Renal cortical epithelial cell (primary cell): ENCODE results near the gene DMAP1. TPM values are rescaled to one million over a fixed set of nuclear protein-coding genes. Genes with fewer than 3 reads are reported as not detected.

Source experiments
- DNase-seq: peaks from one replicate; pipeline ENCODE4 v3.0.0-alpha.2; 2011; ENCODE audit warnings: low read depth
- total RNA-seq: library from RNA; depleted of rRNA; stranded (reverse); fragments of >200 nt; gene quantifications from 2 replicates; pipeline ENCODE4 v1.2.3, GENCODE V29; 2014

The DMAP1 gene
- total RNA-seq, 1 donor from 2014 or later = 17.9 TPM

GRCh38 chr1:44228218-44228617, 14.9 kb downstream of the DMAP1 start:
- DNase-seq = no peak

GRCh38 chr1:44229435-44230167, 16.3 kb downstream of the DMAP1 start:
- DNase-seq = no peak

- DNase-seq = no peak
Observed at GRCh38 chr1:44230796-44231195, 17.5 kb downstream of the DMAP1 start.

- no peak for DNase-seq
Observed at GRCh38 chr1:44233593-44233992, 20.3 kb downstream of the DMAP1 start.

GRCh38 chr1:44235808-44236207, 22.5 kb downstream of the DMAP1 start:
- DNase-seq = no peak

GRCh38 chr1:44236490-44237272, 23.4 kb downstream of the DMAP1 start:
- no peak for DNase-seq

GRCh38 chr1:44237721-44238457, 24.6 kb downstream of the DMAP1 start:
- no peak for DNase-seq

GRCh38 chr1:44238660-44239059, 25.4 kb downstream of the DMAP1 start:
- DNase-seq = no peak

GRCh38 chr1:44239331-44239960, 26.2 kb downstream of the DMAP1 start:
- DNase-seq = no peak

- DNase-seq = peak; percentile 13
Observed at GRCh38 chr1:44239961-44240371, 26.7 kb downstream of the DMAP1 start.

- DNase-seq = no peak
Observed at GRCh38 chr1:44240802-44241671, 27.8 kb downstream of the DMAP1 start.

- no peak for DNase-seq
Observed at GRCh38 chr1:44242746-44243145, 29.5 kb downstream of the DMAP1 start.

- no peak for DNase-seq
Observed at GRCh38 chr1:44243782-44244495, 30.7 kb downstream of the DMAP1 start.

GRCh38 chr1:44244986-44245385, 31.7 kb downstream of the DMAP1 start:
- DNase-seq = no peak

GRCh38 chr1:44246806-44247205, 33.5 kb downstream of the DMAP1 start:
- DNase-seq = no peak

GRCh38 chr1:44249543-44249942, 36.3 kb downstream of the DMAP1 start:
- no peak for DNase-seq

- DNase-seq = no peak
Observed at GRCh38 chr1:44250068-44250781, 37.0 kb downstream of the DMAP1 start.

GRCh38 chr1:44251486-44251885, 38.2 kb downstream of the DMAP1 start:
- DNase-seq = no peak

GRCh38 chr1:44251989-44252671, 38.9 kb downstream of the DMAP1 start:
- no peak for DNase-seq
